ENCODE results near the gene GGT6.

GGT6 gene

DNA sequence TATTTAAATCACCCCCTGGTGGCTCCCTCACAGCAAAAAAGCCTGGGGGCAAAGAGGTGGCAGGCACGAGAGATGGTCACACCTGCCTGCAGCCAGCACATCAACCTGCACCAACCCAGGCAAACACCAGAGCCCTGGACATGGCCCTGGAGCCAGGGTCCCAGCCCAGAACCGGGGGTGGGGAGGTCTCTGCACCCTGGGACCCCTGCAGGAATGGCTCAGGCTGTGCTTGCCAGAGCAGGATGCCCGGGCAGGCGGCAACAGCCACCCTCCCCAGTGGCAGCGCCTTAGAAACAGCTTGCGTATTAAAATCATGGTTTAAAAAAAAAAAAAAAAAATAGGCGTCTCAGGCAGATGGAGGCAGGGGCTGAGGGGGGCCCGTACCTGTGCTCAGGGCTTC is 21.4 kb downstream of the GGT6 start:
- DNase-seq (ENCODE audit: low spot score): no peak

DNA sequence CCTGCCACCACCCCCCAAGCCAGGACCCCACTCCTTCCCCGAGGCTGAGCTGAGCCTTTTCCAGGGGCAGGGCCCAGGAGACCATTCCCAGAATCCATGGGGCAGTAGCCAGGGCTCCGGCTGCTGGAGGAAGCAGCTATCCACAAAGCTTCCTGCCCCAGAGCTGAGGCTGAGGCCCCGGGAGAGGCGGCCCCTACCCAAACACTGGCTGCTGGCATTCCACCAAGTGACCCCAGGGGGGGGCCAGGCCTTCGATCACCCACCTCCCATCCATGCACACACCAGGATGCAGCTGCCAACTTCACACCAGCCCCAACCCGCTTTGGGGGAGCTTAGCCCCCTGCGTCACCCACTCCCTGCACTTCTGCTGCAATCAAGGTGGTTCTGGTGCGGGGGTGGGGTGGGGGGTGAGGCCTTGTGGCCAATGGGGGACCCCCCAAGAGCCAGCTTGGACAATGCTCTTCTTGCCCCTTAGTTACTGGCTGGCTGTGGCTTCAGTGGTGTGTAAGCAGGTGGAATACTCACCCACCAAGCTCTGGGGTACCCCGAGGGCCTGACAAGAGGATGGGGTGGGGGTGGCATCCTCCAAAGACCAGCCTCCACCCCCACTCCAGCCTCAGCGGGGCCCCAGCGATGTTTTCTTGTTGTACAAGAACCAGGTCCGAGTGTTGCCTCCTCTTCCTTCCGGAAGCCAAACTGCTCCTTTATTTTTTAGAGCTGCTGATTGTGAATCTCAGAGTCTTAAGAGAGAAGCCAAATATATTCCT is 22.0 kb downstream of the GGT6 start:
- DNase-seq (ENCODE audit: low spot score): no peak

DNA sequence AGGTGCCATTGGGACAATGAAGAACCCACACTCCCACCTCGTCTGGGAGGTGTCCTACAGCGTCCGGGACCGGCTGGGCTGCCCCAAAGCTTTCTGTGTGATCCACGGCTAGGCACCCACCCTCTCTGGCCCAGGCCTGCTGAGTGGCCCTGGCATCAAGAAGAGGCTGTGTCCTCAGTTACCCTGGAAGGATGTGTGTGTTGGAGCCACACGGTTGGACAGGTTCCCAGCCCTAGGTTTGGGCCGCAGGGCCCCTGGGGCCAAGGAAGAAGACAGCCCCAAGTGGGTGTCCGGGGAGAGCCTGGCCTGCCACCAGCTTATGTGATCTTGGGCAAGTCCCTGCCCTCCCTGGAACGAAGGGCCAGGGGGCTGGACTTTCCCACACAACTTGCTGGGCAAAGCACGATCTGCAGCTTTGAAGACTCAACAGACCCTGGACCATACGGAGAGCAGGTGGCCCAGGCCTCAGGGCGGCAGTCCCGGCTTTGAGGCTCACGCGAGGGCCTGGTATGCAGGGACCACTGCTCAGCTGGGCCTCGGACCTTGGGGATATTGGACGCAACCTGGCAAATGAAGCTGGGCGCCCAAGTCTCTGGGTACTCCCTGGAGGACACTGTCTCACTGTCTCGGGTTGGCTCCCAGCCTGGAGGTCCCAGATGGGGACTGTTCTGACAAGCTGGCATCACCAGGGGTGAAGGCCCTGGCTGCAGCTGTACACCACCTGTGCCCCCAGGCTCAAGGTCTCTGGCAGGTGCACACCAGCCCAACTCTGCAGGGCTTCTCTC is 22.7 kb downstream of the GGT6 start:
- no peak for DNase-seq (ENCODE audit: low spot score)

DNA sequence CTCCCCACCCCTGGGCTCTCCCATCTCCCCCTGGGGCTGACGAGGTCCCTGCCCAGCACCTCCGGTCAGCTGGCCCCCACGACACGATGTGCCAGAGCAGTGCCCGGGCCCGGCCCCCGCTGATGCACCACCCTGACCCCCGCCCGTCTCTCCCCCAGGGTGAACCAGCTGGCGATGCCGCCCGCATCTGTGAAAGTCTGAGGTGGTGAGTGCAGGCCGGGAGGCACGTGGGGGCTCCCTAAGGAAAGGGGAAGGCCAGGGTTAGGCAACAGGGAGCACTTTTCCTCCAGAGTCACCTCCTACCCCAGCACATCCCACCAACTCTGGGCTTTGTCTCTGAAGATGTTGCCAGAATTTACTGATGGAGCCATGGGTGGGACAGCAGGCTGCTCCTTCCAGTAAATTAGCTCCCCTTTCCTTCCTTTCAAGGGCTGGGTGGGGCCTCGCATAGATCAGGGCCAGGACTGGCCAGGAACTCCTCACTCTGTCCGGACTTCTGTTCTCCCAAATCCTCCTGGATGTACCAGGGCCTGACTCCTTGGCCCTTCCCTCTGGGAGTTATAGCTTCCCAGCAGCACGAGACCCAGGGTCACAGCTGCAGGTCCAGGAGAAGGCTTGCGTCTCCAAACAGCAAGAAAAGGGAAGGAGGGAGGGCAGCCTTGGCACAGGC is 23.5 kb downstream of the GGT6 start:
- no peak for DNase-seq (ENCODE audit: low spot score)

- no peak for DNase-seq (ENCODE audit: low spot score)
Observed at GRCh38 chr17:4536259-4536741, 24.1 kb downstream of the GGT6 start.

GRCh38 chr17:4535667-4536258 is 24.6 kb downstream of the GGT6 start:
- DNase-seq (ENCODE audit: low spot score): no peak

DNA sequence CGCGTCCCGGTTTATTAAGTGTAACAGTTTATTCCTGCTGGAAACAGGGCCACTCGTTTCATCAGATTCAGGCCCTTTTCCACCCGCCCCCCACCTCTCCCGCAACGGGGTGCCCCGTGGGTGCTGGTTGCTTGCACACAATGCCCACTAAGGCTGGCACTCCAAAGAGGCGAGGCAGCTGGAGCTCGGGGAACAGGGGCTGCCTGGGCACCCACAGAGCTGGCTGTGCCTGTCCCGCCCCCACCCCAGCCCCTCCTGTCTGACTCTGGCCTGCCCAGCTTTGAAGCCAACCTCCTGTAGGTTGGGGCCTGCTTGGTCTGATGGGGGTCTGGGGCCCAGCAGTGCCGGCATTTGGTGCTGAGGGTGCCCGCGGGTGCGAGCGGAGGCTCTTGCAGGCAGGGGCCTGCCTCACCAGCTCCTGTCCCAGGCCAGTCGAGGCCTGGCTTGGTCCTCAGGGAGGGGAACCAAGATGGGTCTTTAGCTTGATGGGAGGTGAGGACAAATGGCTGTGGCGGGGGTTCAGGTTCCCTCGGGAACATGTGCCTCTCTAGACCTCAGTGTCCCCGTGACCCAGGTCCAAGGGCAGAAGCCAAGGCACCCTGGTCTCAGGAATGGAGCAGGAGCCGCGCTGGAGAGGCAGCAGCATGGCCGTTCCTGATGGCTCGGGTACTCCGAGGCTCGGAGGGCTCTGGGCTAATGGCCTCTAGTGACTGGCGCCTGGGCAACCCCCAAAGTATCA is 25.3 kb downstream of the GGT6 start:
- no peak for DNase-seq (ENCODE audit: low spot score)

DNA sequence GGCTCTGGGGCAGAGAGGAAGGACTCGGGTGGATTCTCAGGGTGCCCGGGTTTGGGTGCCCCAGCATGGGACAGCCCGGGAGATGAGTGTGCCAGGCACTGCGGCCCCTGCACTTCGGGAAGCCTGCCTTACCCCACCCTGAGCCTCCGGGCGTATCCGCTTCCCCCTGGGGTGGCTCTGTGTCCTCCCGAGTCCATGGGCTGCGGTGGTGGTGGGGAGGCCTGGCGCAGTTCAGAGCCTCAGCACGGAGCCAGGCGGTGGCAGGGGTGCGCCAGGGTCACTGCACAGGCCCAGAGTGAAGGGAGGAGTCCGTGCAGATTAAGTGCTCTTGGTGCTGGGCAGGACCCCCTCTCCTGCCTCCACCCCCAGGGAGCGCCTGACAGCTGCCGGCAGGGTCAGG is 25.9 kb downstream of the GGT6 start:
- DNase-seq (ENCODE audit: low spot score): no peak

DNA sequence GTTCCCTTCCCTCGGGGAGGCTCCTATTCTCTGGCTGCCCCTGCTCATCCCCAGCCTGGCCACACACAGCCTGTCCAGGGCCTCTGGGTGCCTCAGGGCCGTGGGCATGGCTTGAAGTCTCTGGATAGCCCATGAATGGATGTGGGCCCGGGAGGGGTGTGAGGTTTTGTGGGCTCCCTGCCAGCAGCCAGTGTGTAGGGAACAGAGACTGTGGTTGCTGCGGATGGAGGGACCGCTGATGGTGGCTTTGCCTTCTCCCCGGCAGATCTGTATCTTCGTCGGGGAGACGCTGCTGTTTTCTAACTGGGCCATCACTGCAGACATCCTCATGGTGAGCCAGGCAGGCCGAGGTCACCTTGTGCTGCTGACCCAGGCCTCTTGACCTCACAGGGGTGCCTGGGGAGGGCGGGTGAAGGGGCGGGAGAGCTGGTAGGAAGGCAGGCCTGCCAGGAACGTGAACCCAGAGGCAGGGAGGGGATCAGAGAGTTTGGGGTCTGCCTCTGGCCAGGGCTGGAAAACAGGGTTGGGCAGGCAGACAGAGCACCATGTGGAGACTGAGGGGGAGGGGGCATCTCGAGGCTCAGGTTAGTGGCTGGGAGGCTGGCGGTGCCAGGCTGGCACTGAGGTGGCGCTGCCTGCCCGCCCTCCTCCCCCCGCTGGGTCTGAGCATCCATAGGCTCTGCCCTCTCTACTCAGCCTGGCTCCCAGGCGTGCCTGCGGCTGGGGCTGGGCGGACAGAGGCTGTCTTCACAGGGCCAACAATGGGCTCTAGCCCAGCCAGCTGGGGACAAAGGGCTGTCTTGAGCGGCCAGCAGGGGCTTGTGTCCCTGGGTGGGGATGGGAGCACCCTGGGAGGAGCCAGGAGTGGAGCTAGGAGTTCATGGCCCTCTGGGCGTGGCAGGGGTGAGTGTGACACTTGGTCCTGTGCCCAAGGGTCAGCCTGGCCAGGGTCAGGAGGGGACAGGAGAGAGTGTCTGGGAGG is 26.6 kb downstream of the GGT6 start:
- no peak for DNase-seq (ENCODE audit: low spot score)

DNA sequence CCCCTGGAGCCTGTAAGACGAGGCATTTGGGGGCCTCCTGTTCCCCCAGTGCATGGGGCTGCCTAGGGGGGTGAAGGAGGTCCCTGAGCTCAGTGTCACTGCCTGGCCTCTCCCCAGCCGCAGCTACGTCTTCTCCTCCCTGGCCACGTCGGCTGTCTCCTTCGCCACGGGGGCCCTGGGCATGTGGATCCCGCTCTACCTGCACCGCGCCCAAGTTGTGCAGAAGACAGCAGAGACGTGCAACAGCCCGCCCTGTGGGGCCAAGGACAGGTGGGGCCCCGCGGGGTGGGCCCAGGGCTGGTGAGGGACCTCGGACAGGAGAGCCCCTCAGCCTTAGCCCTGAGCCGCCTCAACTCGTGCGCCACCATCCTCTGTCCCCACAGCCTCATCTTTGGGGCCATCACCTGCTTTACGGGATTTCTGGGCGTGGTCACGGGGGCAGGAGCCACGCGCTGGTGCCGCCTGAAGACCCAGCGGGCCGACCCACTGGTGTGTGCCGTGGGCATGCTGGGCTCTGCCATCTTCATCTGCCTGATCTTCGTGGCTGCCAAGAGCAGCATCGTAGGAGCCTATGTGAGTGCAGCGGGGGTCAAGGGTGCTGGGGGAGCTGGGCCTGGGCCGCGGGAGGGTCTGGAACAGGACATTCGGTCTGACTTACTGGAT is 27.4 kb downstream of the GGT6 start:
- no peak for DNase-seq (ENCODE audit: low spot score)

- DNase-seq (ENCODE audit: low spot score): no peak
Observed at GRCh38 chr17:4531988-4532736, 28.2 kb downstream of the GGT6 start.

- DNase-seq (ENCODE audit: low spot score): no peak
Observed at GRCh38 chr17:4530799-4531730, 29.3 kb downstream of the GGT6 start.

GRCh38 chr17:4529533-4530152 is 30.7 kb downstream of the GGT6 start:
- no peak for DNase-seq (ENCODE audit: low spot score)

DNA sequence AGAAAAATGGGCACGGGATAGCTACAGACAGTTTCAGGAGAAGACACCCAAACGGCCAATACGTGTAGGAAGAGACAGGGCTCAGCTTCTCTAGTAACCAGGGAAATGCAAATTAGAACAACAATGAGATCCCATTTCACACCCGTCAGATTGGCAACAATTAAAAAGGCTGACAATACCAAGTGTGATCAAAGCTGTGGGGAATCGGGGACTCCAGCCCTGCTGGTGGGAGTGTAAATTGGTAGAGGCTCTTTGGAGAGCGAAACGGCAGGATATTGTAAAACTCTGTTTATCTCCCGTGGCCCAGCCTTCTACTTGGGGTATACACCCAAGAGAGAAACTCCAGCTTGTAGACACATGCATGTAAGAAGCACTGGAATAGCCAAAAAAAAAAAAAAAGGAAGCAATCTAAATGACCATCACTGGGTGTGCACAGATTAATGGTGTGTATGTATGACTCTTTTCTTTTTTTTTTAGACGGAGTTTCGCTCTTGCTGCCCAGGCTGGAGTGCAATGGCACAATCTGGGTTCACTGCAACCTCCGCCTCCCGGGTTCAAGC is 32.7 kb downstream of the GGT6 start:
- DNase-seq (ENCODE audit: low spot score): no peak

GRCh38 chr17:4527134-4527533 is 33.2 kb downstream of the GGT6 start:
- no peak for DNase-seq (ENCODE audit: low spot score)

DNA sequence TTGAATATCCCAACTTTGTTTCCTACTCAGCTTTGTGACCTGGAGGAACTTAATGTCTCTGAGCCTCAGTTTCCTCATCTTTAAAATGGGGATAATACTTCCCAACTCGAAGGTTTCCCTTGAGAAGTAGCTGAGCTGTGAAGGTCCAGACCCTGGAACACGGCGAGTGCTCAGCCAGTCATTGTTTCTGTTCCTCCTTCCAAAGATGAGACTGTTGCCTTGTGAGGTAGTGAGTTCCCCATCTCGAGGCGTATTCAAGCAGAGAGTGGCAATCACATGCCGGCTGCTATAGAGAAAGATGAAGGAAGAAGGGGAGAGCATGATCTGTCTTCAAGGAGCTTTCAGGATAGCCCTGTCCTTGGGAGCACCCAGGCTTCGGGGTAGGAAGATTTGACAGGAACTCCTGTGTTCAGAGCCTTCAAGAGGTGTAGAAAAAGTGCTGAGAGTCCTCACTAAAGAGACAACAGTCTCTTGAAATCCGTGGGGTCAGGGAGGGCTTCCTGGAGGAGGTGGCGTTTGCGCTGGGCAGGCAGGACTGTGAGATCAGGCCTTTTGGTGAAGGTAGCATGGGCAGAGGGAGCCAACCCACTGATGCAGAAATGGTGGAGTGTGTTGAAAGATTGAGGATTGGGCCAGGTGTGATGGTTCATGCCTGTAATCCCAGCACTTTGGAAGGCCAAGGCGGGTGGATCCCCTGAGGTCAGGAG is 34.5 kb downstream of the GGT6 start:
- DNase-seq (ENCODE audit: low spot score): no peak

DNA sequence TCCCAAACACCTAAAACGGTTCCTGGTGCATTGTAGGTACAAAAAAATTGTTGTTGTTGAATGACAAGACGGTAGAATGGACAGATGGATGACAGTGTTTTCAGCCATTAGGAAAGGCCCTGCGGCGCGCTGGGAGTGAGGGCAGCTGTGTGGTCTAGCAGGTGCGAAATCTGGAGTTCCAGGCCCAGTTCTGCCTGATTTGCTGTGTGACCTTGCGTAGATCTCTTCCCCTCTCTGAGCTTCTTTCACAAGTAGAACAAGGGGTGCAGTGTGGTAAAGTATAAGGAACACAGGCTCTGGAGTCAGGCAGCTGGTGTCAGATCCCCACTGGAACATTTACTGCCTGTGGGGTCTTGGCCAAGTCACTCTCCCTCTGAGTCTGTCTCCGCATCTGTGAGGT is 36.4 kb downstream of the GGT6 start:
- DNase-seq (ENCODE audit: low spot score): no peak

Measured in CD4-positive, alpha-beta T cell treated with Interleukin-6 at 100 ng/mL for 8 hours (primary cell).